Measurements from ENCODE around the gene DDX54. TPM values are rescaled to one million over a fixed set of nuclear protein-coding genes. Genes with fewer than 3 reads are reported as not detected.

The DDX54 gene
- total RNA-seq, 1 donor from 2014 or later, result 65.2 TPM

- no peak for DNase-seq (ENCODE audit: low spot score)
These were observed 5.5 kb upstream of the DDX54 start for GRCh38 chr12:113190761-113191160.

- no peak for DNase-seq (ENCODE audit: low spot score)
These were observed 4.1 kb upstream of the DDX54 start for GRCh38 chr12:113189361-113189760.

GRCh38 chr12:113186666-113187325, 1.5 kb upstream of the DDX54 start:
- DNase-seq (ENCODE audit: low spot score), result no peak

GRCh38 chr12:113186033-113186365, 721 bp upstream of the DDX54 start:
- DNase-seq (ENCODE audit: low spot score), result no peak

- peak; percentile 91 for DNase-seq (ENCODE audit: low spot score)
These were observed 438 bp downstream of the DDX54 start for GRCh38 chr12:113184900-113185179.

- no peak for DNase-seq (ENCODE audit: low spot score)
These were observed 979 bp downstream of the DDX54 start for GRCh38 chr12:113184098-113184899.

- no peak for DNase-seq (ENCODE audit: low spot score)
These were observed 2.2 kb downstream of the DDX54 start for GRCh38 chr12:113183030-113183589.

GRCh38 chr12:113181975-113182374, 3.3 kb downstream of the DDX54 start:
- no peak for DNase-seq (ENCODE audit: low spot score)

GRCh38 chr12:113180333-113180732, 4.9 kb downstream of the DDX54 start:
- DNase-seq (ENCODE audit: low spot score), result no peak

- DNase-seq (ENCODE audit: low spot score), result no peak
These were observed 6.3 kb downstream of the DDX54 start for GRCh38 chr12:113179023-113179422.

- DNase-seq (ENCODE audit: low spot score), result peak; percentile 71
These were observed 10.6 kb downstream of the DDX54 start for GRCh38 chr12:113174461-113175384.

- DNase-seq (ENCODE audit: low spot score), result no peak
These were observed 12.1 kb downstream of the DDX54 start for GRCh38 chr12:113173081-113173698.

- no peak for DNase-seq (ENCODE audit: low spot score)
These were observed 13.1 kb downstream of the DDX54 start for GRCh38 chr12:113172185-113172584.

GRCh38 chr12:113171543-113171942, 13.7 kb downstream of the DDX54 start:
- no peak for DNase-seq (ENCODE audit: low spot score)

- no peak for DNase-seq (ENCODE audit: low spot score)
These were observed 14.4 kb downstream of the DDX54 start for GRCh38 chr12:113170926-113171325.

GRCh38 chr12:113170457-113170856, 14.8 kb downstream of the DDX54 start:
- no peak for DNase-seq (ENCODE audit: low spot score)

- no peak for DNase-seq (ENCODE audit: low spot score)
These were observed 15.6 kb downstream of the DDX54 start for GRCh38 chr12:113169697-113170096.

GRCh38 chr12:113167868-113168267, 17.4 kb downstream of the DDX54 start:
- DNase-seq (ENCODE audit: low spot score), result no peak

- no peak for DNase-seq (ENCODE audit: low spot score)
These were observed 19.5 kb downstream of the DDX54 start for GRCh38 chr12:113165521-113166450.

GRCh38 chr12:113164014-113164413, 21.3 kb downstream of the DDX54 start:
- no peak for DNase-seq (ENCODE audit: low spot score)

- no peak for DNase-seq (ENCODE audit: low spot score)
These were observed 22.3 kb downstream of the DDX54 start for GRCh38 chr12:113163030-113163360.
